ENCODE results near the gene MUC4. TPM values are rescaled to one million over a fixed set of nuclear protein-coding genes. Genes with fewer than 3 reads are reported as not detected.

Gene MUC4
- total RNA-seq, 4 donors from 2014 or later, result 0.26 to 1.0 (median 0.30) TPM

DNA sequence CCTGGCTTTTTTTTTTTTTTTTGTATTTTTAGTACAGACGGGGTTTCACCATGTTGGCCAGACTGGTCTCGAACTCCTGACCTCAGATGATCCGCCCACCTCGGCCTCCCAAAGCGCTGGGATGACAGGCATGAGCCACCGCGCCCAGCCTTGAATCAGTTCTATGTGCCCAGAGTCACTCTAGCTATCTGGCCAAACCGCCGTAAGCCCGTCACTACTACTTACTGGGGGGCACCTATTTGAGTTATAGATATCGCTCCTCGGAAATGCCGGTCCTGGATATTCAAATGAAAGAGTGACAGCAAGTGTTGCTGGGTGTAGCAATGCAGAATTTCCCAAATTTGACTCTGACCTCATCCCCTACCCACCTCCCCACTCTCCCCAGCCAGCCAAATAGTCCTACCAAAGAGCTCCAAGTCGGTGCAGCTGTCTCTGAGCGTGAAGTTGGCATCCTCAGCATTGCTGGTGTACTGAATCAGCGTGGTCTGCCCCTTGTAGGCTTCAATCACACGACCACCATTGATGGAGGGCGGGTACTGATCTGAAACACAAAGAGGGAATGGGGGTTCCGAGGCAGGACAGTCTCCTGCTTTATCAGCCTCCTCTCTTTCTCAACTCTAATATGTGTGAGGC is 52.9 kb downstream of the MUC4 start:
- H3K36me3 ChIP-seq, result no peaks in the 10 kb centered on the region
- H3K4me3 ChIP-seq, result no peak overlapping the region
- no peaks in the 10 kb centered on the region for H3K9me3 ChIP-seq
- H3K27me3 ChIP-seq, result no peaks in the 10 kb centered on the region
- no peak for TF ChIP-seq POLR2A (IDR thresholded peaks at IDR 0.05)
- no peaks in the 10 kb centered on the region for H3K4me1 ChIP-seq
- H3K27ac ChIP-seq, result no peak overlapping the region
- DNase-seq, result no peak
- intact Hi-C loops (cut with DNase I; ENCODE audit: low total_unique reads), result no loop called here

DNA sequence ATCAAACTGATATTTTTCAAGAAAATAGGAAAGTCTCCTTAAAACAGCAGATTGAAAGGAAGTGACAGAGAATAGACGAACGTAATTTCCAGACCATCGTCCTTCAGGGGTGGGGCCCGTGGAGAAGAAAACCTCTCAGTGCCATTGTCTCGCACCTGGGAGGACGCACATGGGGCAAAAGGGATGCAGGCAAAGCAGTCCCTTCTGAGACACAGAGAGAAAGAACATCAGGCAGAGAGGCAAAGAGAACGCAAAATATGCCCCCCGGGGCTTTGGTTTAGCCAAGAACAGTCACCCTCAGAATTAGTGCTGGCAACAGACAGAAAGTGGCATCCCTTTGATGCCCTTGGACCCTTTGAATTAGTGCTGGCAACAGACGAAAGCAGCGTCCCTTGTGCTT is 53.9 kb downstream of the MUC4 start:
- intact Hi-C loops (cut with DNase I; ENCODE audit: low total_unique reads), result no loop called here
- Histone ChIP-seq H3K9me3 (no peaks in the 10 kb centered on the region), H3K27ac (no peak overlapping the region), H3K4me1 (no peaks in the 10 kb centered on the region), H3K36me3 (no peaks in the 10 kb centered on the region), H3K27me3 (no peaks in the 10 kb centered on the region), H3K4me3 (no peak overlapping the region)
- no peak for DNase-seq
- TF ChIP-seq, protein P1, sequence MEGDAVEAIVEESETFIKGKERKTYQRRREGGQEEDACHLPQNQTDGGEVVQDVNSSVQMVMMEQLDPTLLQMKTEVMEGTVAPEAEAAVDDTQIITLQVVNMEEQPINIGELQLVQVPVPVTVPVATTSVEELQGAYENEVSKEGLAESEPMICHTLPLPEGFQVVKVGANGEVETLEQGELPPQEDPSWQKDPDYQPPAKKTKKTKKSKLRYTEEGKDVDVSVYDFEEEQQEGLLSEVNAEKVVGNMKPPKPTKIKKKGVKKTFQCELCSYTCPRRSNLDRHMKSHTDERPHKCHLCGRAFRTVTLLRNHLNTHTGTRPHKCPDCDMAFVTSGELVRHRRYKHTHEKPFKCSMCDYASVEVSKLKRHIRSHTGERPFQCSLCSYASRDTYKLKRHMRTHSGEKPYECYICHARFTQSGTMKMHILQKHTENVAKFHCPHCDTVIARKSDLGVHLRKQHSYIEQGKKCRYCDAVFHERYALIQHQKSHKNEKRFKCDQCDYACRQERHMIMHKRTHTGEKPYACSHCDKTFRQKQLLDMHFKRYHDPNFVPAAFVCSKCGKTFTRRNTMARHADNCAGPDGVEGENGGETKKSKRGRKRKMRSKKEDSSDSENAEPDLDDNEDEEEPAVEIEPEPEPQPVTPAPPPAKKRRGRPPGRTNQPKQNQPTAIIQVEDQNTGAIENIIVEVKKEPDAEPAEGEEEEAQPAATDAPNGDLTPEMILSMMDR (IDR thresholded peaks at IDR 0.05), result no peak
- no peak for TF ChIP-seq POLR2A (IDR thresholded peaks at IDR 0.05)

DNA sequence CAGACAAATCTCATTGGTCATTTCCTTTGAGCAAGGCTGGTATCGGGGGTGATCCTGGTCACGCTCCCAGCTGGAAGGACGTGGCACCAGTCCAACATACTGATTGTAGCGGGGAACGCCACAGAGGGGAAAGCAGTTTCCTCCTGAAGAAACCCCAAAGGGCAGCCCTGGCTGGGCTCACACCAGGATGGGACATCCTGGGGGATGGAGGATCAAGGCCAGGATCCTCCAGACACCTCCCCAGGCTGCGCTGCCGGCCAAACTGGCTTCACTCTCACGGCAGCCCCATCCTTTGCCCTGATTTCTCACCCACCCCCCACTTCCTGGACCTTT is 54.3 kb downstream of the MUC4 start:
- Histone ChIP-seq H3K27ac (no peak overlapping the region), H3K4me3 (no peak overlapping the region), H3K36me3 (no peaks in the 10 kb centered on the region), H3K4me1 (no peaks in the 10 kb centered on the region), H3K27me3 (no peaks in the 10 kb centered on the region), H3K9me3 (no peaks in the 10 kb centered on the region)
- intact Hi-C loops (cut with DNase I; ENCODE audit: low total_unique reads), result no loop called here
- TF ChIP-seq, protein P1 (IDR thresholded peaks at IDR 0.05), result no peak
- TF ChIP-seq POLR2A (IDR thresholded peaks at IDR 0.05), result no peak
- DNase-seq, result no peak

DNA sequence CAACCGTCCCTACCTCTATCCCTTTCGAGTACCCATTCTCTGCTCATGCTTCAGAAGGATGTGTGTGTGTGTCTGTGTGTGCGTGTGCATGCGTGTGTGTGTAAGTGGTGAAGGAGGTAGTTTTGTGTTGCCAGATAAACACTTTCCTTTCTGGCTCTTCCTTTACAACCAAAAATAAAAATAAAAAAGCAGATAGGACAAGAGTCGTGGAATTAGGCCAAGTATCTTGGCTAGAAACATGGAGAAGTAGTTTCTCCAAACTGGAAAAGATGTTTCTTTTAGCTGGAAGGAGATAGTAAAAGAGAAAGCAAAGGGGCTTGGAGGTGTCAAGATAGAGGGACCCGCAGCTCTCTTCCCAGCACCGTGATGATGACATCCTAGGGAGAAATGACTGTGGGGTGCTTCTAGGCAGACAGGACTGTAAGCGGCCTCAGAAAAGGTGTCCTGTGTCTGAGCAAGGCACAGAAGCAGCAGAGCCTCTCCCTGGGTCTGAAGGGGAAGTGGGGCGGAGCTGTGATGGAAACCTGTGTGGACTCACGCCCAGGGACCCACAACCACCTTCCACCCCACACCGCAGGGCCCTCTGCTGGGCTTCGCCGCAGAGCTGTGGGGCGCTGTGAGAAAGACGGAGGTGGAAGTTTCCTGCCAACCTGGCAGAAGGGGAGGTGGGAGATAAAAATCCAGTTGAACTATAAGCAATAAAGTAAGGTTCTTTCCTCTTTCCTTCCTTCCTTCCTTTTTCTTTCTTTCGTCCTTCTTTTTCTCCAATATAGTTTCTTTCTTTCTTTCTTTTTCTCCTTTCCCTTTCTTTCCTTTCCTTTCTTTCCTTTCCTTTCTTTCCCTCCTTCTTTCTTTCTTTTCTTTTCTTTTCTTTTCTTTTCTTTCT is 55.7 kb downstream of the MUC4 start:
- Histone ChIP-seq H3K4me1 (no peaks in the 10 kb centered on the region), H3K36me3 (no peaks in the 10 kb centered on the region), H3K4me3 (no peak overlapping the region), H3K27me3 (no peaks in the 10 kb centered on the region), H3K27ac (no peak overlapping the region), H3K9me3 (no peaks in the 10 kb centered on the region)
- TF ChIP-seq, protein P1 (IDR thresholded peaks at IDR 0.05), result no peak
- no peak for TF ChIP-seq POLR2A (IDR thresholded peaks at IDR 0.05)
- no peak for DNase-seq
- intact Hi-C loops (cut with DNase I; ENCODE audit: low total_unique reads), result no loop called here

DNA sequence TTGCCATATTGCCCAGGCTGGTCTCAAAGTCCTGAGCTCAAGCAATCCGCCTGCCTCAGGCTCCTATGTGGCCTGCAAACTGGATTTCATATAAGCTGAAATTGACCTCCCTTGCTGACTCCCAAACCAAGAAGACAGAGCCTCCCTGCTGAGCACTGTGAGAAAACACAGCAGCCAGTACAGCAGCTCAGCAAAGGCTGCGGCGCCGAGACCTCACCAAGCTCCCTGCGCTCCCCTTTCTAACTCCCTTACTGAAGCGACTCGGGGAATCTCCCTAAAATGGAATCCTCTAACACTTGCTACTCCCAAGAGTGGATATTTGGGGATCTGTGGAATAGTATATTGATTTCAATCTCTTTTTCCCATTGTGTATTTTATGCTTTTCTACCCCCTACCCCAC is 56.3 kb downstream of the MUC4 start:
- H3K27me3 ChIP-seq, result no peaks in the 10 kb centered on the region
- DNase-seq, result no peak
- intact Hi-C loops (cut with DNase I; ENCODE audit: low total_unique reads), result no loop called here
- no peaks in the 10 kb centered on the region for H3K4me1 ChIP-seq
- TF ChIP-seq POLR2A (IDR thresholded peaks at IDR 0.05), result no peak
- TF ChIP-seq, protein P1 (IDR thresholded peaks at IDR 0.05), result no peak
- no peak overlapping the region for H3K4me3 ChIP-seq
- no peaks in the 10 kb centered on the region for H3K9me3 ChIP-seq
- no peak overlapping the region for H3K27ac ChIP-seq
- no peaks in the 10 kb centered on the region for H3K36me3 ChIP-seq
